ENCODE results near the gene MCOLN1. TPM values are rescaled to one million over a fixed set of nuclear protein-coding genes. Genes with fewer than 3 reads are reported as not detected.
A peak's percentile ranks its signal among the peaks of the same experiment; 100 is the strongest.
"Not testable (repeated sequence)": the region's sequence is repeated elsewhere in the genome, so short reads cannot be mapped to it uniquely, and the experiment has no call there.

The MCOLN1 gene
- total RNA-seq, 1 donor from 2014 or later: 16.5 TPM

GRCh38 chr19:7535998-7536695, 13.7 kb downstream of the MCOLN1 start:
- Mint-ChIP-seq H3K4me3 (ENCODE audit: low read depth) (peak overlapping the region; percentile 92), H3K9me3 (ENCODE audit: low read depth) (no peaks in the 10 kb centered on the region)

GRCh38 chr19:7538990-7539389, 16.6 kb downstream of the MCOLN1 start:
- not testable (repeated sequence) for DNase-seq (ENCODE audit: low spot score, unreplicated experiment); H3K4me1 Mint-ChIP-seq (ENCODE audit: low read depth); H3K27me3 Mint-ChIP-seq; H3K4me3 Mint-ChIP-seq (ENCODE audit: low read depth); H3K27ac Mint-ChIP-seq; H3K9me3 Mint-ChIP-seq (ENCODE audit: low read depth)
- peaks cover 13% of the 10 kb centered on the region for H3K36me3 Mint-ChIP-seq (ENCODE audit: insufficient read depth)

More at GRCh38 chr19:7535998-7536695, 13.7 kb downstream of the MCOLN1 start:
- H3K36me3 Mint-ChIP-seq (ENCODE audit: insufficient read depth): peaks cover 8% of the 10 kb centered on the region
- peak overlapping the region; percentile 91 for H3K27ac Mint-ChIP-seq
- peaks cover 3% of the 10 kb centered on the region for H3K4me1 Mint-ChIP-seq (ENCODE audit: low read depth)
- no peaks in the 10 kb centered on the region for H3K27me3 Mint-ChIP-seq
- DNase-seq (ENCODE audit: low spot score, unreplicated experiment): no peak
- no peak for TF ChIP-seq CTCF (IDR thresholded peaks at IDR 0.05; ENCODE audit: unreplicated experiment)

DNA sequence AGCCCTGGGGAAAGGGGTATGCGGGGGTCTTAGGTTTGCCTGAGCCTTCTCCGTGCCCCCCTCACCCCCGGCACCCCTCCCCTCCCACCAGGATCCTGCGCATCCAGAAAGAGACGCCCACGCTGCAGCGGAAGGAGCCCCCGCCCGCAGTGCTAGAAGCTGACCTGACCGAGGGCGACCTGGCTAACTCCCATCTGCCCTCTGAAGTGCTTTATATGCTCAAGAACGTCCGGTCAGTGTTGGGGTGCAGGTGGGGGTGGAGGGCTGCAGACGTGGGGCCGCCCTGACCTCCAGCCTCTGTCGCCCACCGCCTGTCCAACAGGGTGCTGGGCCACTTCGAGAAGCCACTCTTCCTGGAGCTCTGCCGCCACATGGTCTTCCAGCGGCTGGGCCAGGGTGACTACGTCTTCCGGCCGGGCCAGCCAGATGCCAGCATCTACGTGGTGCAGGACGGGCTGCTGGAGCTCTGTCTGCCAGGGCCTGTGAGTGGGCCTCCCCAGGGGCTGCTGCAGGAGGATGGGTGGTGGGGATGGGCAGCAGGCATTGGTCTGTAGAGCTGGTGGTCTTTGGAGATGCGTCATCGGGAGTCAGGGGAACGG, 17.5 kb downstream of the MCOLN1 start:
- Mint-ChIP-seq H3K27ac (no peak overlapping the region), H3K9me3 (ENCODE audit: low read depth) (no peaks in the 10 kb centered on the region), H3K4me1 (ENCODE audit: low read depth) (peaks cover 3% of the 10 kb centered on the region), H3K27me3 (no peaks in the 10 kb centered on the region), H3K4me3 (ENCODE audit: low read depth) (no peak overlapping the region), H3K36me3 (ENCODE audit: insufficient read depth) (peaks cover 15% of the 10 kb centered on the region)
- TF ChIP-seq CTCF (IDR thresholded peaks at IDR 0.05; ENCODE audit: unreplicated experiment): no peak
- no peak for DNase-seq (ENCODE audit: low spot score, unreplicated experiment)

DNA sequence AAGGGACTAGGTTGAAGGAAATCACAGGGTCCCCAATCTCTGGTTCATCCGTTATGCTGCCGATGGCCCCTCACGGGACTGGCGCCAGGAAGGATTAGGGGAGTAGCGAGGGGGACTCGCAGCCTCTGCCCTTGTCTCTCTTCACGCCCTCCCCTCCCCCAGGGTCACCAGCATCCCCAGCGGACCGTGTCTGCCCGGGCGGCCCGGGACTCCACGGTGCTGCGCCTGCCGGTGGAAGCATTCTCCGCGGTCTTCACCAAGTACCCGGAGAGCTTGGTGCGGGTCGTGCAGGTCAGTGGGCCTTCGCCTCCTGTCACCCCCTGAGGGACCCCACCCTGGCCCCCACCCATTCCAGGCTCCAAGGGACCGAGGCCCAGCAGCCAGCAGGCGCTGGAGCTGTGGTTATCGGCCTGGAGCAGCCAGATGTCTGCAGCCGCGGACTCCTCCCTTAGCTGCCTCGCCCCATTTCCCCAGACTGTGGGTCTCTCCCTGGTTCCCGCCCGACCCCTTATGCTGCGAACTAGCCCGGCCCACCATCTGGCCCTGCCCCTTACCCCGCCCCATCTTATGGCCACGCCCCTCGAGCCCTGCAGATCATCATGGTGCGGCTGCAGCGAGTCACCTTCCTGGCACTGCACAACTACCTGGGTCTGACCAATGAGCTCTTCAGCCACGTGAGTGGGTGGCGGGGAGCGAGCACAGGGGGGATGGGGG, 18.5 kb downstream of the MCOLN1 start:
- Mint-ChIP-seq H3K9me3 (ENCODE audit: low read depth) (no peaks in the 10 kb centered on the region), H3K36me3 (ENCODE audit: insufficient read depth) (peaks cover 16% of the 10 kb centered on the region), H3K4me1 (ENCODE audit: low read depth) (peaks cover 3% of the 10 kb centered on the region), H3K4me3 (ENCODE audit: low read depth) (no peak overlapping the region), H3K27me3 (no peaks in the 10 kb centered on the region), H3K27ac (no peak overlapping the region)
- no peak for TF ChIP-seq CTCF (IDR thresholded peaks at IDR 0.05; ENCODE audit: unreplicated experiment)
- DNase-seq (ENCODE audit: low spot score, unreplicated experiment): no peak

DNA sequence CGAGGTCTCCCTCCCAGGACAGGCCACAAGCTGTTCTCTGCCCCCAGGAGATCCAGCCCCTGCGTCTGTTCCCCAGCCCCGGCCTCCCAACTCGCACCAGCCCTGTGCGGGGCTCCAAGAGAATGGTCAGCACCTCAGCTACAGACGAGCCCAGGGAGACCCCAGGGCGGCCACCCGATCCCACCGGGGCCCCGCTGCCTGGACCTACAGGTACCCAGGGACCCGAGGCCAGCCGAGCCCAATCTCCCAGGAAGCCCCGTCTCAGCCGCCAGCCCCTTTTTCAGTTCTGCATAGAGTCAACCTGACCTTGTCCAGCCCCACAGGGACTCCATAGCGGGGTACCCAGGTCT, 19.0 kb downstream of the MCOLN1 start:
- Mint-ChIP-seq H3K4me1 (ENCODE audit: low read depth) (no peaks in the 10 kb centered on the region), H3K27me3 (no peaks in the 10 kb centered on the region), H3K9me3 (ENCODE audit: low read depth) (no peaks in the 10 kb centered on the region), H3K36me3 (ENCODE audit: insufficient read depth) (peaks cover 17% of the 10 kb centered on the region), H3K27ac (no peak overlapping the region), H3K4me3 (ENCODE audit: low read depth) (no peak overlapping the region)
- TF ChIP-seq CTCF (IDR thresholded peaks at IDR 0.05; ENCODE audit: unreplicated experiment): no peak
- no peak for DNase-seq (ENCODE audit: low spot score, unreplicated experiment)

Measured in progenitor cell of endocrine pancreas (in vitro differentiated cells).